Endothelial cell of umbilical vein (primary cell): ENCODE measurements around the gene GPR150. TPM values are rescaled to one million over a fixed set of nuclear protein-coding genes. Genes with fewer than 3 reads are reported as not detected.

ENCODE experiments used
- BruUV-seq: library from RNA; stranded (reverse); fragments of 400-500 nt; replicated peaks from 2 replicates; lab custom pipeline; 2021; lab: Mats Ljungman, UMichigan
- CTCF ChIA-PET: fragments of 300-600, 350-600 bp; sonication (Branson Sonifier 250); formaldehyde crosslinking; loops from one replicate; lab custom pipeline; 2021; ENCODE audit warnings: antibody characterized with exemption, inconsistent platforms; lab: Charles Lee
- POLR2A ChIA-PET: fragments of 300-600, 350-600 bp; sonication (Branson Sonifier 250); formaldehyde crosslinking; loops from one replicate; lab custom pipeline; 2021; ENCODE audit warnings: antibody characterized with exemption, inconsistent platforms; lab: Charles Lee
- DNase-seq: peaks from one replicate; pipeline ENCODE4 v3.0.0-alpha.2; 2011; ENCODE audit warnings: low read depth, low spot score
- FAIRE-seq: peaks from 2 replicates; lab custom pipeline; 2011; peaks lifted over from hg19 to GRCh38; lab: Jason Lieb, UNC
- H2AFZ ChIP-seq: 2 replicates; pipeline ENCODE4 v1.6.0; 2012; ENCODE audit warnings: low read depth, low read length, control low read depth, inconsistent platforms
- H3K27ac ChIP-seq: 2 replicates; pipeline ENCODE4 v1.5.1; 2011; ENCODE audit warnings: low read depth, mild to moderate bottlenecking, control low read depth, low read length, moderate library complexity; ENCODE audit not compliant: insufficient read depth
- H3K27me3 ChIP-seq, 2 experiments: 2 replicates each; pipeline versions ENCODE4 v1.6.0 to v1.6.1; 2011; ENCODE audit warnings: low read length in 2 of 2, mixed read lengths in 1 of 2; ENCODE audit not compliant: control insufficient read depth in 2 of 2, insufficient read depth in 2 of 2
- H3K36me3 ChIP-seq, 2 experiments: 2 replicates in 1 of 2; 3 replicates in 1 of 2; pipeline ENCODE4 v1.5.1; 2011; ENCODE audit warnings: low read length in 2 of 2, mild to moderate bottlenecking in 1 of 2, moderate library complexity in 1 of 2; ENCODE audit not compliant: control insufficient read depth in 2 of 2, insufficient read depth in 2 of 2; ENCODE audit errors: extremely low read depth in 1 of 2
- H3K4me1 ChIP-seq: 3 replicates; pipeline ENCODE4 v1.5.1; 2011; ENCODE audit warnings: mild to moderate bottlenecking, low read length; ENCODE audit not compliant: control insufficient read depth, insufficient read depth; ENCODE audit errors: extremely low read depth
- H3K4me2 ChIP-seq: 2 replicates; pipeline ENCODE4 v1.6.1; 2011; ENCODE audit warnings: low read length, control low read depth, mixed read lengths; ENCODE audit not compliant: insufficient read depth
- H3K4me3 ChIP-seq, 3 experiments: fragments of 200-600 bp in 1 of 3; sonication (generic), shearing (Covaris generic) in 1 of 3; replicated peaks in 1 of 3; 2 replicates each; pipeline ENCODE4 v1.5.1; 2011 to 2016; ENCODE audit warnings: control low read depth in 3 of 3, low read length in 3 of 3, mild to moderate bottlenecking in 2 of 3, inconsistent platforms in 1 of 3, low read depth in 1 of 3, moderate library complexity in 1 of 3; ENCODE audit not compliant: insufficient read depth in 1 of 3
- H3K79me2 ChIP-seq: 2 replicates; pipeline ENCODE4 v1.6.0; 2012; ENCODE audit warnings: low read length, inconsistent platforms; ENCODE audit not compliant: control insufficient read depth, insufficient read depth
- H3K9ac ChIP-seq: replicated peaks from 2 replicates; pipeline ENCODE3; 2011; ENCODE audit warnings: low read length, control low read depth; ENCODE audit not compliant: insufficient read depth; ENCODE audit errors: extremely low read depth
- H3K9me1 ChIP-seq: replicated peaks from 3 replicates; pipeline ENCODE4 v1.6.0; 2011; ENCODE audit warnings: mild to moderate bottlenecking, low read length; ENCODE audit not compliant: control insufficient read depth, insufficient read depth; ENCODE audit errors: extremely low read depth
- H3K9me3 ChIP-seq: replicated peaks from 2 replicates; pipeline ENCODE4 v1.5.1; 2012; ENCODE audit warnings: low read length, inconsistent platforms; ENCODE audit not compliant: control insufficient read depth, insufficient read depth
- H4K20me1 ChIP-seq: replicated peaks from 2 replicates; pipeline ENCODE3; 2011; ENCODE audit warnings: mild to moderate bottlenecking, low read length; ENCODE audit not compliant: control insufficient read depth, insufficient read depth; ENCODE audit errors: extremely low read depth
- CTCF ChIP-seq, 2 donors: IDR thresholded peaks; 1 replicate in 1 of 2; 2 replicates in 1 of 2; pipeline ENCODE4 v1.5.1; 2011; ENCODE audit warnings: low read length in 2 of 2, mild to moderate bottlenecking in 2 of 2, moderate library complexity in 2 of 2, control low read depth in 1 of 2, inconsistent platforms in 1 of 2, low read depth in 1 of 2; ENCODE audit not compliant: insufficient read depth in 1 of 2; ENCODE audit errors: extremely low read depth in 1 of 2
- EZH2 ChIP-seq: IDR thresholded peaks from 2 replicates; pipeline ENCODE4 v1.6.1; 2012; ENCODE audit warnings: borderline replicate concordance, low read depth, mild to moderate bottlenecking, moderate library complexity, low read length, inconsistent platforms; ENCODE audit not compliant: severe bottlenecking
- FOS ChIP-seq: IDR thresholded peaks from 2 replicates; pipeline ENCODE4 v1.6.1; 2011; ENCODE audit warnings: mild to moderate bottlenecking, low read length, moderate library complexity, borderline replicate concordance; ENCODE audit not compliant: insufficient read depth
- GATA2 ChIP-seq: IDR thresholded peaks from 2 replicates; pipeline ENCODE4 v1.7.0; 2011; ENCODE audit warnings: low read depth, mild to moderate bottlenecking, moderate library complexity, mixed read lengths, low read length; ENCODE audit not compliant: insufficient read length, insufficient read depth
- JUN ChIP-seq: IDR thresholded peaks from 2 replicates; pipeline ENCODE4 v1.6.1; 2011; ENCODE audit warnings: borderline replicate concordance, low read depth; ENCODE audit not compliant: insufficient read length, insufficient read depth
- MYC ChIP-seq: IDR thresholded peaks from one replicate; pipeline ENCODE4 v1.6.1; 2011; ENCODE audit warnings: mild to moderate bottlenecking, low read depth, low read length
- POLR2A ChIP-seq: IDR thresholded peaks from 2 replicates; pipeline ENCODE4 v1.6.1; 2012; ENCODE audit warnings: low read depth, mild to moderate bottlenecking, control low read depth, low read length
- POLR2AphosphoS5 ChIP-seq: IDR thresholded peaks from 2 replicates; pipeline ENCODE4 v1.6.1; 2012; ENCODE audit warnings: low read depth, mild to moderate bottlenecking, control low read depth, low read length, moderate library complexity; ENCODE audit not compliant: insufficient read depth
- dilution Hi-C: fragments of 300-500 bp; cut with MboI; formaldehyde crosslinking; loops from one replicate; pipeline ENCODE4 v1.15.0; 2019; ENCODE audit warnings: low sequenced_read_pairs; ENCODE audit not compliant: extremely low pct_ligation_motif_present
- intact Hi-C: fragments of 100-400 bp; cut with micrococcal nuclease; formaldehyde crosslinking; loops from one replicate; pipeline ENCODE4 v1.10.0; 2022
- polyA plus RNA-seq, 4 experiments: library from polyadenylated mRNA; depleted of rRNA in 3 of 4; stranded (reverse) in 3 of 4; unstranded in 1 of 4; fragments of >200 nt; gene quantifications; 2 replicates each; pipeline versions ENCODE4 v1.2.1 to v1.2.3, GENCODE V29; 2011 to 2012; ENCODE audit warnings: missing spikeins in 1 of 4
- total RNA-seq: library from RNA; stranded (reverse); gene quantifications from 2 replicates; pipeline ENCODE4 v1.2.3, GENCODE V29; 2021
- TF ChIP-seq, protein P1 (sequence below): IDR thresholded peaks from 2 replicates; pipeline ENCODE4 v1.6.1; 2011; ENCODE audit not compliant: insufficient read depth, insufficient read length

The GPR150 gene
- total and polyA plus RNA-seq, 2 donors (not counting 3 experiments of a cell fraction or from before 2014, with no cell fraction given), result 0.28 to 0.31 TPM

DNA sequence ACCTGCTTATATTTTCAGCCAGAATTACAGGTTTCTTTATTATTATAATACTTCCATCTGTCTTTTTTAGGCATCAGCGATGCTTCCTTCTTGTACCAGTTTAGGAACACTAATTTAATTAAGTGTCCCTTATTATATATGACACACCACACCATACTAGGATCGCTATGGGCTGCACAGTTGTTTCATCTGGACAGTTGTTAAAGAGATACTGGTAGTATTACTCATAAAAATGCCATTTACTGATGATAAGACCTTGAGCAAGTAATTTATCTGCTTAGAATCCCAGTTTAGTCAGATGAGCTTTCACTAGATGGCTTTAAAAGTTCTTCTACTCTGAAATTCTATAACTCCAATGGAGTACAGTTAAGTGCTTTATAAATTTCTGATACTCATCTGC, 47.9 kb upstream of the GPR150 start:
- no peak overlapping the region for H2AFZ ChIP-seq
- no peaks in the 10 kb centered on the region for H4K20me1 ChIP-seq
- BruUV-seq, result no TSS peak
- TF ChIP-seq JUN, result no peak
- TF ChIP-seq FOS, result no peak
- no peak for TF ChIP-seq POLR2AphosphoS5
- TF ChIP-seq EZH2, result no peak
- TF ChIP-seq POLR2A, result no peak
- TF ChIP-seq CTCF (IDR thresholded peaks at IDR 0.05; ENCODE audit: extremely low read depth in 1 of 2, insufficient read depth in 1 of 2, low read depth in 1 of 2, low read length in 2 of 2), result no peak
- no peak for TF ChIP-seq MYC
- TF ChIP-seq, protein P1, sequence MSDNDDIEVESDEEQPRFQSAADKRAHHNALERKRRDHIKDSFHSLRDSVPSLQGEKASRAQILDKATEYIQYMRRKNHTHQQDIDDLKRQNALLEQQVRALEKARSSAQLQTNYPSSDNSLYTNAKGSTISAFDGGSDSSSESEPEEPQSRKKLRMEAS, result no peak
- TF ChIP-seq GATA2, result no peak
- no peaks in the 10 kb centered on the region for H3K9me1 ChIP-seq
- POLR2A ChIA-PET, result no interaction called here
- H3K27me3 ChIP-seq, result no peaks in the 10 kb centered on the region
- FAIRE-seq (no peak), DNase-seq (no peak)
- dilution Hi-C loops, result no loop called here
- H3K27ac ChIP-seq, result no peak overlapping the region
- no peaks in the 10 kb centered on the region for H3K79me2 ChIP-seq
- no peak overlapping the region for H3K9ac ChIP-seq
- intact Hi-C loops, result no loop called here
- H3K4me1 ChIP-seq, result no peaks in the 10 kb centered on the region
- no peaks in the 10 kb centered on the region for H3K9me3 ChIP-seq
- CTCF ChIA-PET, result no interaction called here
- no peak overlapping the region for H3K4me3 ChIP-seq
- no peak overlapping the region for H3K4me2 ChIP-seq
- peaks cover 0 to 2% of the 10 kb centered on the region in 2 experiments for H3K36me3 ChIP-seq
